HepG2 (cell line): ENCODE data around the gene MIGA2. TPM values are rescaled to one million over a fixed set of nuclear protein-coding genes. Genes with fewer than 3 reads are reported as not detected.

Source experiments
- ARNT2 ChIP-seq: sonication (generic); formaldehyde crosslinking; IDR thresholded peaks from 2 replicates; pipeline ENCODE4 v1.8.0; 2022; ENCODE audit warnings: mild to moderate bottlenecking, low read depth, missing genetic modification reagents, moderate library complexity
- ETS1 ChIP-seq: sonication (generic); formaldehyde crosslinking; IDR thresholded peaks from 2 replicates; pipeline ENCODE4 v1.4.0; 2020; ENCODE audit warnings: missing genetic modification reagents
- NR2F2 ChIP-seq: IDR thresholded peaks from 2 replicates; pipeline ENCODE4 v1.6.1; 2012; ENCODE audit warnings: low read depth, inconsistent platforms, borderline replicate concordance
- RBM39 ChIP-seq: fragments of 200-400 bp; formaldehyde crosslinking; IDR thresholded peaks from one replicate; pipeline ENCODE4 v1.6.1; 2018; ENCODE audit warnings: antibody characterized with exemption, mild to moderate bottlenecking, low read depth, low read length; ENCODE audit not compliant: poor library complexity, severe bottlenecking
- SAFB2 ChIP-seq: sonication (generic); formaldehyde crosslinking; IDR thresholded peaks from 2 replicates; pipeline ENCODE4 v1.5.1; 2020; ENCODE audit warnings: missing genetic modification reagents, low read depth, mild to moderate bottlenecking, borderline replicate concordance
- ZNF274 ChIP-seq: sonication (generic); formaldehyde crosslinking; IDR thresholded peaks from 2 replicates; pipeline ENCODE4 v1.5.1; 2020; ENCODE audit warnings: mild to moderate bottlenecking, missing genetic modification reagents
- ZNF570 ChIP-seq: sonication (generic); formaldehyde crosslinking; IDR thresholded peaks from 2 replicates; pipeline ENCODE4 v1.4.0; 2020; ENCODE audit warnings: mild to moderate bottlenecking, missing genetic modification reagents, borderline replicate concordance
- ZNF574 ChIP-seq: sonication (generic); formaldehyde crosslinking; IDR thresholded peaks from 2 replicates; pipeline ENCODE4 v1.4.0; 2020; ENCODE audit warnings: missing genetic modification reagents
- ZNF605 ChIP-seq: sonication (generic); formaldehyde crosslinking; IDR thresholded peaks from 2 replicates; pipeline ENCODE4 v1.8.0; 2022; ENCODE audit warnings: mild to moderate bottlenecking, missing genetic modification reagents
- ZNF616 ChIP-seq: sonication (generic); formaldehyde crosslinking; IDR thresholded peaks from 2 replicates; pipeline ENCODE4 v1.5.0; 2020; ENCODE audit warnings: low read depth, mild to moderate bottlenecking, missing genetic modification reagents
- ZNF691 ChIP-seq: sonication (generic); formaldehyde crosslinking; IDR thresholded peaks from 2 replicates; pipeline ENCODE4 v1.4.0; 2020; ENCODE audit warnings: missing genetic modification reagents, low read depth, mild to moderate bottlenecking, borderline replicate concordance
- ZSCAN30 ChIP-seq: sonication (generic); formaldehyde crosslinking; IDR thresholded peaks from 2 replicates; pipeline ENCODE4 v1.5.0; 2020; ENCODE audit warnings: mild to moderate bottlenecking, missing genetic modification reagents
- polyA plus RNA-seq, 8 experiments: library from polyadenylated mRNA; depleted of rRNA in 3 of 8; stranded (reverse) in 7 of 8; unstranded in 1 of 8; fragments of >200 nt; fragmentation: Illumina TruSeq in 4 of 8; extraction: Trizol in 4 of 8; gene quantifications; 2 replicates each; pipeline versions ENCODE4 v1.2.1 to v1.2.3, GENCODE V29; 2011 to 2016; ENCODE audit warnings: low read depth in 4 of 8, missing spikeins in 1 of 8, mixed read lengths in 1 of 8; ENCODE audit not compliant: insufficient read depth in 1 of 8
- total RNA-seq, 5 experiments: library from RNA; depleted of rRNA; stranded (reverse); fragments of >200 nt; fragmentation: Illumina TruSeq; extraction: Trizol; gene quantifications; 2 replicates each; pipeline ENCODE4 v1.2.3, GENCODE V29; 2016; ENCODE audit warnings: low read depth in 1 of 5
- TF ChIP-seq, protein P1 (sequence below), 2 experiments: sonication (generic) in 1 of 2; formaldehyde crosslinking in 1 of 2; IDR thresholded peaks; 2 replicates each; pipeline versions ENCODE4 v1.6.1 to v1.9.0; 2014 to 2022; ENCODE audit warnings: antibody characterized with exemption in 1 of 2, borderline replicate concordance in 1 of 2, inconsistent platforms in 1 of 2, low read depth in 1 of 2, missing genetic modification reagents in 1 of 2
- TF ChIP-seq, protein P2 (sequence below): sonication (generic); formaldehyde crosslinking; conservative IDR thresholded peaks from 2 replicates; pipeline ENCODE4 v1.4.0; 2020; ENCODE audit warnings: missing genetic modification reagents
- TF ChIP-seq, protein P3 (sequence below): IDR thresholded peaks from 2 replicates; pipeline ENCODE4 v1.6.1; 2016; ENCODE audit warnings: low read depth

Gene MIGA2
- total and polyA plus RNA-seq, 2 of the 13 experiments (the other 11 are each of a cell fraction or from before 2014, with no cell fraction given), result 10.8 to 17.1 TPM

- TF ChIP-seq, protein P1, sequence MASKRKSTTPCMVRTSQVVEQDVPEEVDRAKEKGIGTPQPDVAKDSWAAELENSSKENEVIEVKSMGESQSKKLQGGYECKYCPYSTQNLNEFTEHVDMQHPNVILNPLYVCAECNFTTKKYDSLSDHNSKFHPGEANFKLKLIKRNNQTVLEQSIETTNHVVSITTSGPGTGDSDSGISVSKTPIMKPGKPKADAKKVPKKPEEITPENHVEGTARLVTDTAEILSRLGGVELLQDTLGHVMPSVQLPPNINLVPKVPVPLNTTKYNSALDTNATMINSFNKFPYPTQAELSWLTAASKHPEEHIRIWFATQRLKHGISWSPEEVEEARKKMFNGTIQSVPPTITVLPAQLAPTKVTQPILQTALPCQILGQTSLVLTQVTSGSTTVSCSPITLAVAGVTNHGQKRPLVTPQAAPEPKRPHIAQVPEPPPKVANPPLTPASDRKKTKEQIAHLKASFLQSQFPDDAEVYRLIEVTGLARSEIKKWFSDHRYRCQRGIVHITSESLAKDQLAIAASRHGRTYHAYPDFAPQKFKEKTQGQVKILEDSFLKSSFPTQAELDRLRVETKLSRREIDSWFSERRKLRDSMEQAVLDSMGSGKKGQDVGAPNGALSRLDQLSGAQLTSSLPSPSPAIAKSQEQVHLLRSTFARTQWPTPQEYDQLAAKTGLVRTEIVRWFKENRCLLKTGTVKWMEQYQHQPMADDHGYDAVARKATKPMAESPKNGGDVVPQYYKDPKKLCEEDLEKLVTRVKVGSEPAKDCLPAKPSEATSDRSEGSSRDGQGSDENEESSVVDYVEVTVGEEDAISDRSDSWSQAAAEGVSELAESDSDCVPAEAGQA (IDR thresholded peaks at IDR 0.05; ENCODE audit: low read depth), result no peak
- TF ChIP-seq, protein P1 (CRISPR knock-in tag; IDR thresholded peaks at IDR 0.05; ENCODE audit: borderline replicate concordance), result no peak
- TF ChIP-seq RBM39 (no peak), NR2F2 (peak; percentile 80), ARNT2 (CRISPR knock-in tag) (no peak), ZNF605 (CRISPR knock-in tag) (peak; percentile 76), ETS1 (no peak), ZNF570 (CRISPR knock-in tag) (no peak), ZNF616 (CRISPR knock-in tag) (no peak), ZNF691 (peak; percentile 64; the same call in 1 of the 2 replicates), ZNF574 (CRISPR knock-in tag) (peak; percentile 75), SAFB2 (CRISPR knock-in tag) (no peak), ZNF274 (CRISPR knock-in tag) (peak; percentile 61; the same call in 1 of the 2 replicates), ZSCAN30 (CRISPR knock-in tag) (no peak)
- TF ChIP-seq, protein P2, sequence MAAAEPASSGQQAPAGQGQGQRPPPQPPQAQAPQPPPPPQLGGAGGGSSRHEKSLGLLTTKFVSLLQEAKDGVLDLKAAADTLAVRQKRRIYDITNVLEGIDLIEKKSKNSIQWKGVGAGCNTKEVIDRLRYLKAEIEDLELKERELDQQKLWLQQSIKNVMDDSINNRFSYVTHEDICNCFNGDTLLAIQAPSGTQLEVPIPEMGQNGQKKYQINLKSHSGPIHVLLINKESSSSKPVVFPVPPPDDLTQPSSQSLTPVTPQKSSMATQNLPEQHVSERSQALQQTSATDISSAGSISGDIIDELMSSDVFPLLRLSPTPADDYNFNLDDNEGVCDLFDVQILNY (CRISPR knock-in tag), result no peak
- TF ChIP-seq, protein P3, sequence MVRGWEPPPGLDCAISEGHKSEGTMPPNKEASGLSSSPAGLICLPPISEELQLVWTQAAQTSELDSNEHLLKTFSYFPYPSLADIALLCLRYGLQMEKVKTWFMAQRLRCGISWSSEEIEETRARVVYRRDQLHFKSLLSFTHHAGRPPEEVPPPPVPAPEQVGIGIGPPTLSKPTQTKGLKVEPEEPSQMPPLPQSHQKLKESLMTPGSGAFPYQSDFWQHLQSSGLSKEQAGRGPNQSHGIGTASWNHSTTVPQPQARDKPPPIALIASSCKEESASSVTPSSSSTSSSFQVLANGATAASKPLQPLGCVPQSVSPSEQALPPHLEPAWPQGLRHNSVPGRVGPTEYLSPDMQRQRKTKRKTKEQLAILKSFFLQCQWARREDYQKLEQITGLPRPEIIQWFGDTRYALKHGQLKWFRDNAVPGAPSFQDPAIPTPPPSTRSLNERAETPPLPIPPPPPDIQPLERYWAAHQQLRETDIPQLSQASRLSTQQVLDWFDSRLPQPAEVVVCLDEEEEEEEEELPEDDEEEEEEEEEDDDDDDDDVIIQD, result 0 out of 2 replicates have a peak, but pooled peaks have one; percentile 58
Measured at GRCh38 chr9:129064499-129064908, 28.1 kb downstream of the MIGA2 start (continued).
